ENCODE measurements around the gene ATP6V1G2.
"Not testable (repeated sequence)": the region's sequence is repeated elsewhere in the genome, so short reads cannot be mapped to it uniquely, and the experiment has no call there.

GRCh38 chr6:31551371-31551770 lies 5.0 kb upstream of the ATP6V1G2 start:
- TF ChIP-seq, protein P1, sequence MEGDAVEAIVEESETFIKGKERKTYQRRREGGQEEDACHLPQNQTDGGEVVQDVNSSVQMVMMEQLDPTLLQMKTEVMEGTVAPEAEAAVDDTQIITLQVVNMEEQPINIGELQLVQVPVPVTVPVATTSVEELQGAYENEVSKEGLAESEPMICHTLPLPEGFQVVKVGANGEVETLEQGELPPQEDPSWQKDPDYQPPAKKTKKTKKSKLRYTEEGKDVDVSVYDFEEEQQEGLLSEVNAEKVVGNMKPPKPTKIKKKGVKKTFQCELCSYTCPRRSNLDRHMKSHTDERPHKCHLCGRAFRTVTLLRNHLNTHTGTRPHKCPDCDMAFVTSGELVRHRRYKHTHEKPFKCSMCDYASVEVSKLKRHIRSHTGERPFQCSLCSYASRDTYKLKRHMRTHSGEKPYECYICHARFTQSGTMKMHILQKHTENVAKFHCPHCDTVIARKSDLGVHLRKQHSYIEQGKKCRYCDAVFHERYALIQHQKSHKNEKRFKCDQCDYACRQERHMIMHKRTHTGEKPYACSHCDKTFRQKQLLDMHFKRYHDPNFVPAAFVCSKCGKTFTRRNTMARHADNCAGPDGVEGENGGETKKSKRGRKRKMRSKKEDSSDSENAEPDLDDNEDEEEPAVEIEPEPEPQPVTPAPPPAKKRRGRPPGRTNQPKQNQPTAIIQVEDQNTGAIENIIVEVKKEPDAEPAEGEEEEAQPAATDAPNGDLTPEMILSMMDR (IDR thresholded peaks at IDR 0.05; ENCODE audit: low read depth, low read length, poor library complexity, severe bottlenecking) = peak; percentile 64
- TF ChIP-seq EZH2phosphoT487 (IDR thresholded peaks at IDR 0.05; ENCODE audit: borderline replicate concordance, low read length) = not testable (repeated sequence)
